Hair follicular keratinocyte (primary cell): ENCODE data around the gene PHF21A. TPM values are rescaled to one million over a fixed set of nuclear protein-coding genes. Genes with fewer than 3 reads are reported as not detected.

Experiments used
- total RNA-seq: library from RNA; depleted of rRNA; stranded (reverse); fragments of >200 nt; gene quantifications from 2 replicates; pipeline ENCODE4 v1.2.3, GENCODE V29; 2015

The PHF21A gene
- 6.2 and 12.9 TPM in 2 replicates for total RNA-seq

DNA sequence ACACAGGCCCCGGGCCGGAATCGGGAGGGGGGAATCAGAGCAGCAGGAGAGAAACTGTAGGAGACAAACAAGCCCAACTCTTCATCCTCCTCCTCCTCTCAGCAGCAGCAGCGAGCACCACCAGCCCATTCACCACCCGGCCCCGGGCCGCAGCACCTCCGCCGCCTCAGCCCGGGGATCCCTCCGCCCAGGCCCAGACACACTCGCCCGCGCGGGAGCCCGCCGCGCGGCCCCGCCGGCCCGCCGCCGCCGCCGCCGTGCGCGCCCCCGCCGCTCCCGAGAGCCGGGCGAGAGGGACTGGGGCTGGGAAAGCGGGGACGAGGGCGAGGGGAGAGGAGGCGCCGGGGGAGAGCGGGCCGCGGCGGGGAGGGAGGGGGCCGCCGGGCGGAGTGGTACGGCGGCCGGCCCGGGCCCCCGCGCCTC lies at the start of gene PHF21A:
PHF21A (minus strand) TSS at position 154 of the 423 bp plus-strand sequence. CDS start 37,235 bp downstream, outside the sequence.

DNA sequence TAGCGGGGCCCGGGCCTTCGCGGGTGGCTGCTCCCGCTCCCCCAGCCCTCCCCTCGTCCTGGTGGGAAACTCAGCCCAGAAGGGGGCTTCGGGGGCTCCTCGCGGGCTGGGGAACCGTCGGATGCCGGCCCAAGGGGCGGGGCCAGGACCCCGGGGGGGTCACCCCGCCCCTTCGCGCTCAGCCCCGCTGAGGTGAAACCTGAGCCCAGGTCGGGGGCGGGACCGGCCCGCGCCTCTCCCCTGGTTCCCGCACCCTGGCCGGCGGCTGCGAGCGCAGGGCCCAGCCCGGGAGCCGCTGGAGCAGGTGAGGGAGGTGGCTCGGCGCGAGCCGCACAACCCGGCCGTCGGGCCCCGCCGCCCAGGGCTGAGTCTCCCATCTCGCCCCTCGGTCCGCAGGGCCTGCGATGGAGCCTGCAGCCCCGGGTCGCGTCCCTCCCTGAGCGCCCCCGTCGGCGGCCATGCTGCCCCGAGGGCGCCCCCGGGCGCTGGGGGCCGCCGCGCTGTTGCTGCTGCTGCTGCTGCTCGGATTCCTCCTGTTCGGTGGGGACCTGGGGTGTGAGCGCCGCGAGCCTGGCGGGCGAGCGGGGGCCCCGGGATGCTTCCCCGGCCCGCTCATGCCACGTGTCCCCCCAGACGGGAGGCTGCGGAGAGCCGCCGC lies 198.7 kb downstream of the PHF21A start, which contains the start of gene LARGE2:
LARGE2 (plus strand) TSS at position 232 of the 658 bp plus-strand sequence; CDS start at position 459, 227 bp downstream.

DNA sequence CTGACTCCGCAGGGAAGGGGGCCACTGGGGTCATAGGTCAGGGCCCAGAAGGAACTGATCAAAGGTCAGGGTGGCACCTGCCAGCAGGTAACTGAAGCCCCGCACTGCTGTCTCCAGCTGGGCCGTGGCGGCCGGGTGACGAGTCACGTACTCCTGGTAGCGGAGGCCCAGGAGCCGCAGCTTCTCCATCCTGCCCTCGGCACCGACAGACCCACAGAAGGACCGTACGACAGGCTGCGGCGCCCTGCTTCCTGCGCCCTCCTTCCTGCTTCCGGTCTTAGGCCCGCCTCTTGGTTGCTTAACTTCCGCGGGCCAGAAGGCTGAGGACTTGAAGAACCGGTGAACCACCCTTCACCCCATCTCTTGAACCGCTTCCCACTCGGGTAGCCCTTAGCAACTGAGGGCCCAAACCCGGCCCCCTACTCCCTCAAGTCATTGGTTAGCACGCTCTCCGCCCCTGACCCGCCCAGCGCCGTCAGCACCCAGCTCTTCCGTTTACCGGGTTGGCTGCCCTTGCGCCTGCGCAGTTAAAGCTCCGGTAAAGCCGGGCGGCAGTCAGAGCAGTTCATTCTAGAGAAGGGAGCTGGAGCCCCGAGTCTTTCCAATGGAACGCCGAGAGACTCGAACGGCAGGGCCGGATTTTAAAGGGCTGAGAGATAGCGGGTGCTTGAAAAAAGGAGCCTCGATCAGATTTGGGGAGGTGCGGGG lies 203.5 kb downstream of the PHF21A start, which contains the start of gene PEX16:
PEX16 (minus strand) TSS at position 255 of the 708 bp plus-strand sequence; CDS start at position 189, 66 bp downstream.

DNA sequence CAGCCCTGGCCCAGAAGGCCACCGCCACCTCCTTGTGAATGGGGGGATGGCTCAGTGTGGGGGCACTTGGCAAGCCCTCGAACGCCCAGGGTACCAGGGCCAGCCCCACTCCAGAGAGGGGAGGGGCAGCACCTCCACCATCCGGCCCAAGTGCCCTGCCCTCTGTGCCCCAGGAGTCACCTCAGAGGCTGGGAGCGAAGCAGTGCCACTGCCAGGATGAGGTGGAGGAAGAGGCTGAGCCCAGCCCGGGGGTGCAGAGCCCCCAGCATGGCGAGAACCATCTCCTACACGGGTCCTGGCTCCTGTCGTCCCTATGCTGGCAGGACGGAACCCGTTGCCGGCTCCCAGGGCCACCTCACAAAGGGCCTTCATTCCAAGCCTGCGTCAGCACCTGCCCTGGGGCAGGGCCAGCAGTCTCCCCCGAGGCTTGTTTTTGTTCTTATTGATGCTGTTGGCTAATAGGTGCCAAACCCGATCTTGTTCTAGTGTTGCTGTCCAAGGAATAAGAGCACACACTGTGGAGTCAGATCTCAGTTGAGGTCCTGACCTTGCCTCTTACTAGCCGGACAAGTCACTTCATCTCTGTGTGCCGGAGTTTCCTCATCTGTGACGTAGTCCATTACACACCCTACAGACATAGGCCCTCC lies 214.2 kb downstream of the PHF21A start, which contains the start of gene FREY1:
FREY1 (minus strand) TSS at position 307 of the 647 bp plus-strand sequence; CDS start at position 281, 26 bp downstream.

DNA sequence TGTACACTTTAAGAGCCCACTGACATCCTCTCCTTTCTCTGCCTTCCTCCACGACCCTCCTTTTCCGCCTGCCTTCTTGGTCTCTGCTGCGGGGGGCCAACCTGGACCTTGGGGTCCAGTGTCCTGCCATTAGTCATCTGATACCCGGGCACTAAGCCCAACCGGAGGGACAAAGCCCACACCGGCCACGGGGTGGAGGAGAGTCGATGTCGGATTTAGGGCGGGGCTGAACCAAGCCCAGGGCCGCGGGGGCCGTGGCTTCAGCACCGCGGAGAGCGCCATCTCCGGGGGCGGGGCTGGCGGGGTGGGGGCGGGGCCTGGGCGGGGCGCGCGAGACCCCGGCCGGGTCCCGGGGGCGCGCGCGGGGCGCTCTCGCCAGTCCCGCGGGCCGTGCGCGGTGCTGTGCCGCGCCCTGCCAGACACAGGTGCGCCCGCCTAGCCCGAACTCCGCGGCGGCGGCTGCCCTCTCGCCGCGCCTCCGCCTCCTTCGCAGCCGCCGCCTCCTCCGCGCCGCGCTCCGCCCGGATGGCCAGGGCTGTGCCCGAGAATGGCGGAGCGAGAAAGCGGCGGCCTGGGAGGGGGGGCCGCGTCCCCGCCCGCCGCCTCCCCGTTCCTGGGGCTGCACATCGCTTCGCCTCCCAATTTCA lies 235.9 kb downstream of the PHF21A start, which contains the start of gene MAPK8IP1:
MAPK8IP1 (plus strand) TSS at position 378 of the 647 bp plus-strand sequence; CDS start at position 548, 170 bp downstream.

Other genes with a start within 250 kb of the PHF21A start
- gene MAPK8IP1, start 235.8 kb downstream of the PHF21A start, total RNA-seq, result 1.6 and 2.4 TPM in 2 replicates
- gene FREY1, start 214.2 kb downstream of the PHF21A start, total RNA-seq, result 0.38 TPM in 1 of 2 replicates, not detected in the other
- 33.1 and 41.7 TPM in 2 replicates for gene PEX16, start 203.6 kb downstream of the PHF21A start, total RNA-seq
- 68.5 and 75.3 TPM in 2 replicates for gene LARGE2, start 198.8 kb downstream of the PHF21A start, total RNA-seq
- gene CREB3L1, start 156.2 kb upstream of the PHF21A start, total RNA-seq, result 0.31 and 0.53 TPM in 2 replicates
- 92.8 and 93.3 TPM in 2 replicates for gene DGKZ, start 226.0 kb upstream of the PHF21A start, total RNA-seq